Measurements from ENCODE around the gene EEF1AKMT1. TPM values are rescaled to one million over a fixed set of nuclear protein-coding genes. Genes with fewer than 3 reads are reported as not detected.

Gene EEF1AKMT1
- total and polyA plus RNA-seq, 2 donors (not counting 1 experiment from before 2014, with no cell fraction given) = 2.9 to 4.9 TPM

- Histone ChIP-seq H3K36me3 (replicated peaks in 1 of 2; ENCODE audit: control extremely low read depth in 1 of 2, control insufficient read depth in 1 of 2, extremely low read depth in 1 of 2, insufficient read depth in 2 of 2, low read length in 1 of 2) (peaks cover 5 to 12% of the 10 kb centered on the region in 2 experiments), H3K4me2 (replicated peaks; ENCODE audit: low read depth, low read length, poor library complexity, severe bottlenecking) (no peak overlapping the region), H3K79me2 (ENCODE audit: control insufficient read depth, insufficient read depth, low read length) (peaks cover 4% of the 10 kb centered on the region), H3K27me3 (replicated peaks in 1 of 4; ENCODE audit: control extremely low read depth in 1 of 4, control insufficient read depth in 3 of 4, insufficient read depth in 4 of 4, low read length in 3 of 4) (no peaks in the 10 kb centered on the region), H3K4me3 (ENCODE audit: control extremely low read depth in 1 of 5, extremely low read depth in 1 of 5, insufficient read depth in 1 of 5, low read depth in 2 of 5, low read length in 4 of 5) (no peak overlapping the region), H3K9ac (ENCODE audit: low read length) (no peak overlapping the region), H3K9me3 (ENCODE audit: control extremely low read depth in 1 of 3, control insufficient read depth in 2 of 3, insufficient read depth in 1 of 3, low read length in 2 of 3) (no peaks in the 10 kb centered on the region), H2AFZ (ENCODE audit: insufficient read depth, low read depth, low read length, poor library complexity, severe bottlenecking) (no peak overlapping the region), H3K4me1 (ENCODE audit: control insufficient read depth in 2 of 2, insufficient read depth in 2 of 2, low read length in 2 of 2) (no peaks in the 10 kb centered on the region), H4K20me1 (ENCODE audit: control insufficient read depth, insufficient read depth, low read length, poor library complexity, severe bottlenecking) (no peaks in the 10 kb centered on the region), H3K27ac (ENCODE audit: low read length in 2 of 2) (no peak overlapping the region)
- no CpG with 5 or more reads among the region's 1 CpG for WGBS (ENCODE audit: insufficient coverage)
- DNase-seq (no peak), ATAC-seq (ENCODE audit: low read depth) (no peak)
- H3K27ac Mint-ChIP-seq = no peak overlapping the region
- H3K4me3 Mint-ChIP-seq = no peak overlapping the region
- H3K9me3 Mint-ChIP-seq (ENCODE audit: insufficient read depth) = no peaks in the 10 kb centered on the region
- POLR2A ChIA-PET = no interaction called here
- TF ChIP-seq EZH2 (IDR thresholded peaks at IDR 0.05; ENCODE audit: borderline replicate concordance, insufficient read depth, low read depth, low read length, poor library complexity, severe bottlenecking) = no peak
- TF ChIP-seq CTCF (IDR thresholded peaks at IDR 0.05) = no peak
- H3K27me3 Mint-ChIP-seq = no peaks in the 10 kb centered on the region
- peaks cover 4% of the 10 kb centered on the region for H3K4me1 Mint-ChIP-seq
- CTCF ChIA-PET = interaction anchor here (0.8 to 7.2 kb wide), 2 partner anchors 9 to 330 kb away, joined by 3 to 153 read pairs; no protein-coding TSS in a partner anchor
- intact Hi-C loops (cut with micrococcal nuclease) = loop anchor here (10.0 kb wide), 1 partner anchor 48 kb away; the partner anchor contains the start of gene EEF1AKMT1
Observed at GRCh38 chr13:20823071-20823470, 49.3 kb upstream of the EEF1AKMT1 start.

- Histone ChIP-seq H3K9me3 (ENCODE audit: control extremely low read depth in 1 of 3, control insufficient read depth in 2 of 3, insufficient read depth in 1 of 3, low read length in 2 of 3) (no peaks in the 10 kb centered on the region), H3K9ac (ENCODE audit: low read length) (no peak overlapping the region), H3K4me2 (replicated peaks; ENCODE audit: low read depth, low read length, poor library complexity, severe bottlenecking) (no peak overlapping the region), H3K4me3 (ENCODE audit: control extremely low read depth in 1 of 5, extremely low read depth in 1 of 5, insufficient read depth in 1 of 5, low read depth in 2 of 5, low read length in 4 of 5) (no peak overlapping the region), H3K27me3 (replicated peaks in 1 of 4; ENCODE audit: control extremely low read depth in 1 of 4, control insufficient read depth in 3 of 4, insufficient read depth in 4 of 4, low read length in 3 of 4) (no peaks in the 10 kb centered on the region), H3K79me2 (ENCODE audit: control insufficient read depth, insufficient read depth, low read length) (no peaks in the 10 kb centered on the region), H3K36me3 (replicated peaks in 1 of 2; ENCODE audit: control extremely low read depth in 1 of 2, control insufficient read depth in 1 of 2, extremely low read depth in 1 of 2, insufficient read depth in 2 of 2, low read length in 1 of 2) (peaks cover 6 to 12% of the 10 kb centered on the region in 2 experiments), H3K27ac (ENCODE audit: low read length in 2 of 2) (no peak overlapping the region), H2AFZ (ENCODE audit: insufficient read depth, low read depth, low read length, poor library complexity, severe bottlenecking) (no peak overlapping the region), H3K4me1 (ENCODE audit: control insufficient read depth in 2 of 2, insufficient read depth in 2 of 2, low read length in 2 of 2) (no peaks in the 10 kb centered on the region), H4K20me1 (ENCODE audit: control insufficient read depth, insufficient read depth, low read length, poor library complexity, severe bottlenecking) (no peaks in the 10 kb centered on the region)
- Mint-ChIP-seq H3K4me3 (no peak overlapping the region), H3K27me3 (no peaks in the 10 kb centered on the region), H3K27ac (no peak overlapping the region), H3K9me3 (ENCODE audit: insufficient read depth) (no peaks in the 10 kb centered on the region), H3K4me1 (peaks cover 4% of the 10 kb centered on the region)
- POLR2A ChIA-PET = no interaction called here
- CTCF ChIA-PET = interaction anchor here (0.8 to 1.5 kb wide), 3 partner anchors 10 to 329 kb away, joined by 3 to 10 read pairs (median 3); no protein-coding TSS in a partner anchor
- WGBS (ENCODE audit: insufficient coverage) = no CpG with 5 or more reads among the region's 1 CpG
- ATAC-seq (ENCODE audit: low read depth) (no peak), DNase-seq (no peak)
- no peak for TF ChIP-seq CTCF (IDR thresholded peaks at IDR 0.05)
- no peak for TF ChIP-seq EZH2 (IDR thresholded peaks at IDR 0.05; ENCODE audit: borderline replicate concordance, insufficient read depth, low read depth, low read length, poor library complexity, severe bottlenecking)
- intact Hi-C loops (cut with micrococcal nuclease) = loop anchor here (10.0 kb wide), 1 partner anchor 48 kb away; the partner anchor contains the start of gene EEF1AKMT1
Observed at GRCh38 chr13:20822406-20822805, 48.6 kb upstream of the EEF1AKMT1 start.

All from B cell (primary cell).